DOHH2 (cell line): ENCODE measurements around the gene EEF1AKMT3.
A peak's percentile ranks its signal among the peaks of the same experiment; 100 is the strongest.

Source experiments
- H3F3A ChIP-seq: fragments of 200-600 bp; sonication (generic), shearing (Covaris generic); 2 replicates; pipeline ENCODE4 v1.6.0; 2016; ENCODE audit warnings: antibody characterized with exemption, mild to moderate bottlenecking; ENCODE audit not compliant: control insufficient read depth, insufficient read depth
- H3K27ac ChIP-seq: fragments of 200-600 bp; sonication (generic); 2 replicates; pipeline ENCODE4 v1.5.1; 2014; ENCODE audit warnings: low read depth, mild to moderate bottlenecking, low read length, moderate library complexity
- H3K27me3 ChIP-seq: fragments of 200-600 bp; sonication (generic); 2 replicates; pipeline ENCODE4 v1.6.1; 2014; ENCODE audit warnings: mild to moderate bottlenecking, low read length, mixed read lengths; ENCODE audit not compliant: control insufficient read depth
- H3K36me3 ChIP-seq: fragments of 200-600 bp; sonication (generic); 2 replicates; pipeline ENCODE4 v1.6.1; 2014; ENCODE audit warnings: mild to moderate bottlenecking, low read length, moderate library complexity, mixed read lengths; ENCODE audit not compliant: control insufficient read depth
- H3K4me1 ChIP-seq: fragments of 200-600 bp; sonication (generic); 2 replicates; pipeline ENCODE4 v1.6.1; 2014; ENCODE audit warnings: mild to moderate bottlenecking, low read length, mixed read lengths; ENCODE audit not compliant: control insufficient read depth
- H3K4me2 ChIP-seq: fragments of 200-600 bp; sonication (generic); 2 replicates; pipeline ENCODE4 v1.6.0; 2014; ENCODE audit warnings: mild to moderate bottlenecking, low read length, moderate library complexity
- H3K4me3 ChIP-seq: fragments of 200-600 bp; sonication (generic); 2 replicates; pipeline ENCODE4 v1.5.1; 2014; ENCODE audit warnings: mild to moderate bottlenecking, low read length, mixed read lengths
- H3K79me2 ChIP-seq: fragments of 200-600 bp; sonication (generic); 2 replicates; pipeline ENCODE4 v1.6.1; 2014; ENCODE audit warnings: mild to moderate bottlenecking, low read length, mixed read lengths; ENCODE audit not compliant: control insufficient read depth
- H3K9me2 ChIP-seq: fragments of 200-600 bp; sonication (generic); replicated peaks from 2 replicates; pipeline ENCODE4 v1.6.1; 2014; ENCODE audit warnings: mild to moderate bottlenecking, low read length, mixed read lengths; ENCODE audit not compliant: control insufficient read depth
- H3K9me3 ChIP-seq: fragments of 200-600 bp; sonication (generic); 2 replicates; pipeline ENCODE4 v1.6.1; 2014; ENCODE audit warnings: antibody characterized with exemption, low read length, mixed read lengths; ENCODE audit not compliant: control insufficient read depth, insufficient read depth
- H4K20me1 ChIP-seq: fragments of 200-600 bp; sonication (generic); 2 replicates; pipeline ENCODE4 v1.6.0; 2014; ENCODE audit warnings: low read depth, mild to moderate bottlenecking, antibody characterized with exemption, low read length, moderate library complexity; ENCODE audit not compliant: control insufficient read depth, insufficient read depth
- EZH2phosphoT487 ChIP-seq: fragments of 200-600 bp; sonication (generic); IDR thresholded peaks from 2 replicates; pipeline ENCODE4 v1.6.1; 2017; ENCODE audit warnings: borderline replicate concordance, mild to moderate bottlenecking, antibody characterized with exemption, low read length, moderate library complexity, mixed read lengths
- TF ChIP-seq, protein P1 (sequence below): fragments of 200-600 bp; sonication (generic); IDR thresholded peaks from one replicate; pipeline ENCODE4 v1.5.1; 2014; ENCODE audit warnings: antibody characterized with exemption, mild to moderate bottlenecking, low read depth, low read length; ENCODE audit not compliant: poor library complexity, severe bottlenecking

The EEF1AKMT3 gene

DNA sequence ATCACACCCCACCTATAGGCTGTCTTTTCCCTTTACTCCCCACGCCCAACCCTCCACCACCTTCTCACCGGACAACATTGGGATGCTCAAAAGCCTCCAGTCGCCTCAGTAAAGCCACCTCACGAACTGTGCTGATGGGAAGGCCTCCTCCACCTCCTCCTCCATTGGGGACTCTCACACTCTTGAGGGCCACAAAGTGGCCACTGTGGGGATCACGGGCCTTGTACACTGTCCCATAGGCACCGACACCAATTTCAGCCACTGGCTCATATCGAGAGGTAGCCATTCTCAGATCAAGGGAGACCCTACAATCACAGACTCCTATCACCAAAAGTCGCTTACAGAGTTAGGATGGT lies 21.0 kb upstream of the EEF1AKMT3 start:
- H4K20me1 ChIP-seq = no peaks in the 10 kb centered on the region; the same call in 1 of the 2 replicates
- no peaks in the 10 kb centered on the region for H3K9me3 ChIP-seq

DNA sequence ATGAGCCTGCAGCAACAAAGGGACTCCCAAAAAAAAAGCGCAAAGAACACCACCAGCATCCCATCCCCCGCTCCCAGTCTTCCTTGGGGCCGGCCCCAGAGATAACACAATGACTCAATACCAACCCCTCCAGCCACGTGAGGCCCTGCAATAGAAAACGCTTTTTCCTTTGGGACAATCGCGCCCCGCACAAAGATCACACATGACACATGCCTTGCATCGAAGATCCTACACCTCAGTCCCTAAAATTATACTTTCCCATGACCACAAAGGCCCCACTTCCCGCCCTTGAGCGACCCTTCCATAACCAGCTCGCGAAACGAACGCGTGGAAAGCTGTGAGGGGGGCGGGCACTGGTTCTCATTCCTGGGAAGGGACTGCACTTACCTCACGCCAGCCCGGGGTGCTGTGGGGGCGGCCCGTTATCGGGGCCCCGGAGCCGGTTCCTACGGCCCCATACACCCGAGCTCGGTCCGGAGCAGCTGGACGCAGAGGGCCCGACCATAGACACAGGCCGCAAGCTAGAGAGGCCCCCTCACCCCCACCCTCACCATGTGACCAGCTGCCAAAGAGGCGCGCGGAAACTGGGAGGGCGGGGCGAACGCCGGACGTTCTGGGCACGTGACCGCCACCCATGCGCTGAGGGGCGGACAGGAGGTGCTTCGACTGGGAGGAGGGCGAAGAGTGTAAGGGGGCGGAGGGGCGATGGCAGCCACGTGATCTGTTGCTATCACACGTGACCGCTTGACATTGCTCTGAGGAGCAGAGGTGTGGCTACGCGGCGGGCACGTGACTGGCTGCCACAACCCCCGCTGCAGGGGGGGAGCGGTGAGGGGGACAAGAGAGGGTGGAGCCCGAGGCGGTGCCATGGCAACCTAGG lies 20.4 kb upstream of the EEF1AKMT3 start, which contains the start of gene CDK4:
Gene CDK4 (minus strand): TSS at position 523 of the 880 bp plus-strand sequence. CDS start 593 bp downstream, outside the sequence.
- H4K20me1 ChIP-seq = no peaks in the 10 kb centered on the region; the same call in 1 of the 2 replicates
- H3K4me1 ChIP-seq = peaks cover 42% of the 10 kb centered on the region
- H3F3A ChIP-seq = peaks cover 30% of the 10 kb centered on the region
- H3K9me2 ChIP-seq = no peaks in the 10 kb centered on the region
- peak within 1 kb of the TSS; percentile 98 for H3K4me3 ChIP-seq
- peak within 1 kb of the TSS; percentile 57 for H3K27ac ChIP-seq
- no peak for TF ChIP-seq EZH2phosphoT487
- TF ChIP-seq, protein P1, sequence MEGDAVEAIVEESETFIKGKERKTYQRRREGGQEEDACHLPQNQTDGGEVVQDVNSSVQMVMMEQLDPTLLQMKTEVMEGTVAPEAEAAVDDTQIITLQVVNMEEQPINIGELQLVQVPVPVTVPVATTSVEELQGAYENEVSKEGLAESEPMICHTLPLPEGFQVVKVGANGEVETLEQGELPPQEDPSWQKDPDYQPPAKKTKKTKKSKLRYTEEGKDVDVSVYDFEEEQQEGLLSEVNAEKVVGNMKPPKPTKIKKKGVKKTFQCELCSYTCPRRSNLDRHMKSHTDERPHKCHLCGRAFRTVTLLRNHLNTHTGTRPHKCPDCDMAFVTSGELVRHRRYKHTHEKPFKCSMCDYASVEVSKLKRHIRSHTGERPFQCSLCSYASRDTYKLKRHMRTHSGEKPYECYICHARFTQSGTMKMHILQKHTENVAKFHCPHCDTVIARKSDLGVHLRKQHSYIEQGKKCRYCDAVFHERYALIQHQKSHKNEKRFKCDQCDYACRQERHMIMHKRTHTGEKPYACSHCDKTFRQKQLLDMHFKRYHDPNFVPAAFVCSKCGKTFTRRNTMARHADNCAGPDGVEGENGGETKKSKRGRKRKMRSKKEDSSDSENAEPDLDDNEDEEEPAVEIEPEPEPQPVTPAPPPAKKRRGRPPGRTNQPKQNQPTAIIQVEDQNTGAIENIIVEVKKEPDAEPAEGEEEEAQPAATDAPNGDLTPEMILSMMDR = no peak
- H3K9me3 ChIP-seq = no peaks in the 10 kb centered on the region
- peaks cover 52% of the 10 kb centered on the region for H3K79me2 ChIP-seq
- H3K27me3 ChIP-seq = no peaks in the 10 kb centered on the region
- H3K36me3 ChIP-seq = peaks cover 55% of the 10 kb centered on the region
- H3K4me2 ChIP-seq = peak within 1 kb of the TSS; percentile 78

More for the DNA sequence above, 21.0 kb upstream of the EEF1AKMT3 start:
- peaks cover 56% of the 10 kb centered on the region for H3K36me3 ChIP-seq
- H3K9me2 ChIP-seq = no peaks in the 10 kb centered on the region
- H3F3A ChIP-seq = peaks cover 34% of the 10 kb centered on the region
- H3K27ac ChIP-seq = peak overlapping the region; percentile 57
- peaks cover 46% of the 10 kb centered on the region for H3K79me2 ChIP-seq
- H3K4me1 ChIP-seq = peaks cover 36% of the 10 kb centered on the region
- no peak for TF ChIP-seq EZH2phosphoT487
- TF ChIP-seq, protein P1 = no peak
- H3K4me3 ChIP-seq = peak overlapping the region; percentile 98
- H3K27me3 ChIP-seq = no peaks in the 10 kb centered on the region
- H3K4me2 ChIP-seq = peak overlapping the region; percentile 78

DNA sequence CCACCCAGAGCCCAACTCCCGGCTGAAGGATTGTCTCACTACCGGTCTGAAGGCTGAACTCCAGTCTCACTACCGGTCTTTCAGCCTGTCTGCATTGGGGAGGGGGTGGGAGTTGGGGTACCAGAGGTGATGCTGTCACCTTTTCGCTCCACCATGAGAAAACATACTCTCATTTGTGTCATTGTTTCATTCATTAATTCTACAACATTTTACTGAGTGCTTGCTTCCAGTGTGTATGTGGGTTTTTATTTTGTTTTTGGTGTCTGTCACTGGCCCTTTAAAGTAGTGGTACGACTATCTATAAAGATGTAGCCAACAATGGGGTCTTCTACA lies 19.8 kb upstream of the EEF1AKMT3 start:
- Histone ChIP-seq H3F3A (peaks cover 25% of the 10 kb centered on the region), H3K4me3 (peak overlapping the region; percentile 69), H3K27ac (peak overlapping the region; percentile 21), H3K27me3 (no peaks in the 10 kb centered on the region), H4K20me1 (no peaks in the 10 kb centered on the region; the same call in 1 of the 2 replicates), H3K4me2 (peak overlapping the region; percentile 76), H3K36me3 (peaks cover 55% of the 10 kb centered on the region), H3K9me2 (no peaks in the 10 kb centered on the region), H3K4me1 (peaks cover 46% of the 10 kb centered on the region), H3K9me3 (no peaks in the 10 kb centered on the region), H3K79me2 (peaks cover 58% of the 10 kb centered on the region)
- TF ChIP-seq, protein P1 = no peak
- TF ChIP-seq EZH2phosphoT487 = no peak
